HG03460 (cell line): ENCODE results near the gene TSPAN7.

Experiments used
- ATAC-seq: cut with Tn5 transposase; IDR thresholded peaks from one replicate; pipeline ENCODE4 v1.9.1; 2021; ENCODE audit not compliant: unreplicated experiment

TSPAN7 gene

DNA sequence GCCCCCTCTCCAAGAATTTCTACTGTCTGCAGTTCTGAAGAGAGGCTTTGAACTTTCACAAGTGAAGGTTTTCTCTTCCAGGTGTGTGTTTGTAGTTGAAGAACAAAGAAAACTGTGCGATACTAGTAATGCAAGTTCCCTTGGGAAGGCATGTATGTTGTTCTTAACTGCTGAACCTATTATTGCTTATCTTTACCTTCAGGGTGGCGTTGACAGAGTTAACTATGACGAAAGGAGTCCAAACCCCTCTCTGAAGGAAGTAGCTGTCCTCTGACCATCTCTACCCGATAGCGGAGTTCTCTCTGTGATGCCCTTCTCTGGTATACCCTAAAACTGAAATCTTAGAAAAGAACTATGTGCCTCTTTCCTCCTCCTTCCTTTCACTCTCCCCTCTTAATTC, 79.9 kb downstream of the TSPAN7 start:
- ATAC-seq, result no peak

- no peak for ATAC-seq
Measured at GRCh38 chrX:38643903-38644302, 82.6 kb downstream of the TSPAN7 start.

GRCh38 chrX:38646129-38646528, 84.8 kb downstream of the TSPAN7 start:
- ATAC-seq, result no peak

GRCh38 chrX:38649221-38649620, 87.9 kb downstream of the TSPAN7 start:
- ATAC-seq, result no peak

DNA sequence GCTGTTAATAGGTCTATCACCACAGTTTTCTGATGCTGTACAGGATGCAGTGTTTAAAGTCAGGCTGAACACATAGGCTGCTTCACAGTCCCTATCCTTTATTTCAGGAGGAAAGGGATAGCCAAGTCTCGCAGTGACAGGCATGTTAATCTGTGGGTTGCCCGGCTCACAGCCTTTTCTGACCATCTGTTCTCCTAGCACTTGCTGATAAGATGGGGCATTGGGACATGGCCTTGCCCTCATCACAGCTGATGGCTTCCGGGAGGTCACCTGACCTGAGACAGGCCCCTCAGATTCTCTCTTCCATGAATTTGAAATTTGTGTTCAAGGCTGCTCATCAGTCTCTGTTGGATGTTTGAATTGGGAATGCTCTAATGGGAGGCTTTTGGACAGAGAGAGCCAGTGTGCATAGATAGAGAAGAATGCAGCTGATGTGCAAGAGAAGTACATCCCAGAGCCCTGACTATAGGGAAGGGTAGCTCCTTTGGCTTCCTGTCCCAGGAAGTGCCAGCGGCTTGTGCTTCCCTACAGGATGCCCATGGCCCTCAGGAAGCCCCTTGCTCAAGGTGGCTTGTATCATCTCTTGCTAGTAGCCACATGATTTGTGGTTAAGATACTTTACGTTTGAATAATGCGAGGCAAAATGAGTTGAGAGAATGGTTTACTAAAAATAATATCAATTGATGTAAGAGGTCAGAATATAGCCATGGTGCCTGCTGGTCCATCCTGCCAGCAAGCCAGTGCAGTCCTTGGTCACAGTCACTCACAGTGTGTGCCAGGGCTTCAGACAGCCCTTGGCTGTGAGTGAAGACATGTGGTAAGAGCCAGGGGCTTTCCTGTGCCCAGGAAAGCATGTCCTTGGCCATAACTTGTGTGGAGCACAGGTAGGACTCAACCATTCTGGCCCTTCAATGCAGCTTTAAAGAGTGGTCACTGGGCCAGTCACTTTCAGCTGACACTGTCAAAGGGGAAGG, 88.6 kb downstream of the TSPAN7 start:
- ATAC-seq, result no peak

GRCh38 chrX:38651625-38652601, 90.6 kb downstream of the TSPAN7 start:
- no peak for ATAC-seq

- ATAC-seq, result no peak
Measured at GRCh38 chrX:38652934-38653442, 91.6 kb downstream of the TSPAN7 start.

DNA sequence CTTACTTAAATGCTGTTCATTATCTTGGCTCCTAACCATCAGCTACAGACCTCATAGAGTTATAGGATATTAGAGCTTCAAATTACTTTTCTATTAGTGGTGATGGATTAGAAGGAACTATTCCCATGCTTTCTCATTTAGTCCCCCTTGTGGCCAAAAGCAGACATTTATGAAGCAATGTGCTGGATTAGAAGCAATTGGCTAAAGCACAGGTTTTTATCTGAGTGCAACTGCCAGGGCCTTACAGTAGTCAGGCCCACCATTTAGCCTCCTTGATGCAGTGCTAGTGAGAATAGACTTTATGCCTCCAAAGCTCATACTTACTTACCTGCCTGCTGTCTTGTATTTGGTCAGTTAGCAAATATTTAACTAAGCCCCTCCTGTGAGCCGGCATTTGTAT, 93.0 kb downstream of the TSPAN7 start:
- no peak for ATAC-seq

DNA sequence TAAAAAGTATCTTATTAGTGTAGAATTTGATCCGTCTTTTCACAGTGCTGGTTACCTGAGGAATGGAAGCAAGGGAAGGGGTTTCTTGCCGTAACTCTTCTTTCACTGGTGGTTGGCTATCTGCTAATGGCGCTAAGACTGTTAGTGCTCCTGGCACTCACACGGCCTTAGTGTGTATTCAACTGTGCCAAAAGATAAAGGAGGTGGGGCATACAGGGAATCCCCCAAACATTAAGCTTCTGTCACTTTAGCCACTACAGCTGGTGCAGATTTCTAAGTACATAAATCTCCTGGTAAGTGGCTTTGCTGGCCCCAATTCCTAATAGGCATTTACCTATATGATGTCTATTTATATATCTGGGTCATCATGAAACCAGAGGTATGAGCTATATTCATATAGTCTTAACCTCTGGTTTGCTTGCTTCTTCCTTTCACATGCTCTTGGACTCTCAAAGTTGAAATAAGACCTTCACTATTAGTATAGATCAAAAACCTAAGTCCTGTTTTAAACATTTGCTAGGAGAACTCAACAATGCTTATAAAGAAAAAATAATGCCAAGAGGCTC, 95.1 kb downstream of the TSPAN7 start:
- ATAC-seq, result no peak

- ATAC-seq, result no peak
Measured at GRCh38 chrX:38657562-38657961, 96.2 kb downstream of the TSPAN7 start.

- no peak for ATAC-seq
Measured at GRCh38 chrX:38660395-38661102, 99.2 kb downstream of the TSPAN7 start.

- no peak for ATAC-seq
Measured at GRCh38 chrX:38661103-38661441, 99.7 kb downstream of the TSPAN7 start.

GRCh38 chrX:38661561-38661960, 100.2 kb downstream of the TSPAN7 start:
- no peak for ATAC-seq

GRCh38 chrX:38662640-38663039, 101.3 kb downstream of the TSPAN7 start:
- ATAC-seq, result no peak

- ATAC-seq, result no peak
Measured at GRCh38 chrX:38664285-38664684, 102.9 kb downstream of the TSPAN7 start.

DNA sequence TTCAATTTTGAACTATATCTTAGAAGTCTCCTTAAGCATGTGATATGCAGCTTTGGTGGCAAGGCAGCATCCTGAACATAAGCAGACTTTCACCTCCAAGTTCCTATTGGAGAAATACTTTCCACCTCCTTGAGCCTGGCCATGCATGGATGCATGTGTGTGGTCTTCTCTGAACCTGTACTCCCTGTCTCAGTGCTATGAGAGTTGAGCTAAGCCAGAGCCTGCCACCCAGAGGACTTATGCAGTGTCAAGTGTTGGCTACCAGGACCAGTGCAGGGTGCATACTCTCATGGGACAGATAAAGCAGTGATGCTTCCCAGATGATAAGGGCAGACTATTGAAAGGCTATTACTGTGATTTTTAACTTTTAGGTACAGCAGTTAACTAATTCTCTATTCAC, 105.6 kb downstream of the TSPAN7 start:
- no peak for ATAC-seq

DNA sequence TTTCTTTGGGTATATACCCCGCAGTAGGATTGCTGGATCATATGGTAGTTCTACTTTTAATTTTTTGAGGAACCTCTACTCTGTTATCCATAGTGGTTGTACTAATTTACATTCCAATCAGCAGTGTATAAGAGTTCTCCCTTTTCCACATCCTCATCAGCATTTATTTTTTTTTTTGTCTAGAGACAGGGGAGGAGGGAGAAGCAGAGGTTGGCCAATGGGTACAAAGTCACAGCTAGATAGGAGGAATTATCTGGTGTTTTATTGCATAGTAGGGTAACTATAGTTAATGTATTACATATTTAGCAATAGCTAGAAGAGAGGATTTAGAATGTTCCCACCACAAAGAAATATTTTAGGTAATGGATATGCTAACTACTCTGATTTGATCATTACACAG, 107.4 kb downstream of the TSPAN7 start:
- no peak for ATAC-seq

DNA sequence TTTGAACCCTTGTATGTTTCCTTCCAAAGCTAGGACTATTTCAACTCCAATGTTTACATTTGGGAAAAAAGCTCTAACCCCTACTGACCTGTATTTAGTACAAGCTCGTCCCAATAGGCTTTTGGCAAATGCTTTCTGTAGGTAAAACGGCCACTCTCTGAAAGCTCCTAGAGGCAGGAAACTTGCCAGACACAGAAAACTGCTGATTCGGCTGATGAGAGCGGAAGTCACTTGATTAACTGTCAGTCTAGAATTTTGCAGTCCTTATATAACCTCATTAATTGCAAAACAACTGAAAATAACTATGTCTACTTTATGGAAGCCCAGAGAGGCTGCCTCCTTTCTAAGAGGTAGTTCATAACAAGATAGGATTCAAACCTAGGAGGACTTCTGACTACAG, 108.1 kb downstream of the TSPAN7 start:
- ATAC-seq, result no peak

GRCh38 chrX:38672646-38673045, 111.3 kb downstream of the TSPAN7 start:
- ATAC-seq, result no peak

DNA sequence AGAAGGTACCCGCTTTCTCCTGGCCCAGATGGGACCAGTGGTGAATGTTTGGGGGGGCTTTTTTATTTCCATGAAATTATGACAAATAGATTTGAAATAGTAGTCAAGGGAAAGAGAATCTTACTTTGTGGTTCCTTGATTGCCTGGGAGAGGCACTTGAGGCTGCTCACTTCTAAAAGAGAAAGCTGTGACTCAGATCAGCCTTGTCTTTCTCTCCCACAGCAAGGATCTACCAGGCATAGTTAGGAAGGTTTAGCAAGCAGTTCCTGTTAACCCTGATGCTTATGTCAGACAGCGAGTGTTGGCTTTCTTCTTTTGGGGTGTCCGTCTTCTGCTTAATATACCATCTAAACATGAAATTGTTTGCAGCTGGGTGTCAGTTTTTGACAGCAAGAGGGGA, 114.5 kb downstream of the TSPAN7 start:
- no peak for ATAC-seq

DNA sequence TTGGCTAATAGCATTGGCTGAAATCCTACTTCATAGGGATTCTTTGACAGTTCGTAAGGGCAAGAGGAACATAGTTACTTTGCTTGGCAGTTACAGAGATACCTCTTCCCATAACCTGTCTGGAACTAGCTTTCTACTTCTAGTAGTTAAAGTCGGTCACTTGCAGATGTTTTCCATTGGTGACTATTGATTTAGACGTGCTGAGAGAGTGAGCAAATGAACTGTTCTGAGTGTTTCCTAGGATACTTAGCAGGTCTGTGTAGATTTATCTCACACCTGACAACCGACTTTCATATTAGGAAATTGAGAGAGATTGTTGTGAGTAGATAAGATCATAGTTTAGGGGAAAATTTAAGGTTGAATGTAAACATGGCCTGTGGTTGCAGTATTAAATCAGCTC, 116.8 kb downstream of the TSPAN7 start:
- ATAC-seq, result no peak
